Measurements from ENCODE around the gene KRTAP12-3. TPM values are rescaled to one million over a fixed set of nuclear protein-coding genes. Genes with fewer than 3 reads are reported as not detected.

KRTAP12-3 gene
- total RNA-seq, 1 experiment from 2014 or later = not detected

- POLR2A ChIA-PET (ENCODE audit: low non-redundant PET) = no interaction called here
- H3K27me3 ChIP-seq (replicated peaks; ENCODE audit: insufficient read depth, low read depth, low read length, poor library complexity) = no peaks in the 10 kb centered on the region
- no peak overlapping the region for H3K27ac ChIP-seq (ENCODE audit: low read depth, low read length, poor library complexity, severe bottlenecking)
- H3K36me3 ChIP-seq (ENCODE audit: insufficient read depth, low read length, poor library complexity, severe bottlenecking) = no peaks in the 10 kb centered on the region
- no peak for TF ChIP-seq EZH2 (IDR thresholded peaks at IDR 0.05; ENCODE audit: borderline replicate concordance, low read depth, low read length, poor library complexity, severe bottlenecking)
- no peak for TF ChIP-seq CTCF (conservative IDR thresholded peaks at IDR 0.05; ENCODE audit: low read depth, low read length)
- intact Hi-C loops (cut with micrococcal nuclease; ENCODE audit: unreplicated experiment) = no loop called here
- H3K9me3 ChIP-seq (ENCODE audit: low read depth, low read length, poor library complexity, severe bottlenecking) = peaks cover 25% of the 10 kb centered on the region
- DNase-seq (ENCODE audit: low spot score) = no peak
- CTCF ChIA-PET = no interaction called here
- H3K4me1 ChIP-seq (ENCODE audit: insufficient read depth, low read length, poor library complexity, severe bottlenecking) = no peaks in the 10 kb centered on the region
- no TSS peak for BruUV-seq (replicated peaks)
- H3K4me3 ChIP-seq (ENCODE audit: low read depth, low read length, poor library complexity, severe bottlenecking) = no peak overlapping the region
These were observed 46.2 kb upstream of the KRTAP12-3 start for GRCh38 chr21:44611551-44611950.

- ChIA-PET POLR2A (ENCODE audit: low non-redundant PET) (no interaction called here), CTCF (no interaction called here)
- BruUV-seq (replicated peaks) = no TSS peak
These were observed 45.7 kb upstream of the KRTAP12-3 start, which contains the start of gene KRTAP10-8 for GRCh38 chr21:44612029-44612486. KRTAP10-8 (plus strand) TSS chr21:44612079; CDS start chr21:44612101, 22 bp downstream.

GRCh38 chr21:44612669-44613229 lies 45.0 kb upstream of the KRTAP12-3 start:
- Histone ChIP-seq H3K4me1 (ENCODE audit: insufficient read depth, low read length, poor library complexity, severe bottlenecking) (no peaks in the 10 kb centered on the region), H3K36me3 (ENCODE audit: insufficient read depth, low read length, poor library complexity, severe bottlenecking) (no peaks in the 10 kb centered on the region), H3K27ac (ENCODE audit: low read depth, low read length, poor library complexity, severe bottlenecking) (no peak overlapping the region), H3K27me3 (replicated peaks; ENCODE audit: insufficient read depth, low read depth, low read length, poor library complexity) (no peaks in the 10 kb centered on the region), H3K9me3 (ENCODE audit: low read depth, low read length, poor library complexity, severe bottlenecking) (peaks cover 25% of the 10 kb centered on the region), H3K4me3 (ENCODE audit: low read depth, low read length, poor library complexity, severe bottlenecking) (no peak overlapping the region)
- TF ChIP-seq EZH2 (IDR thresholded peaks at IDR 0.05; ENCODE audit: borderline replicate concordance, low read depth, low read length, poor library complexity, severe bottlenecking) (no peak), CTCF (conservative IDR thresholded peaks at IDR 0.05; ENCODE audit: low read depth, low read length) (no peak)
- ChIA-PET CTCF (no interaction called here), POLR2A (ENCODE audit: low non-redundant PET) (no interaction called here)
- no TSS peak for BruUV-seq (replicated peaks)
- intact Hi-C loops (cut with micrococcal nuclease; ENCODE audit: unreplicated experiment) = no loop called here
- no peak for DNase-seq (ENCODE audit: low spot score)

More at GRCh38 chr21:44612029-44612486, 45.7 kb upstream of the KRTAP12-3 start, which contains the start of gene KRTAP10-8:
- Histone ChIP-seq H3K9me3 (ENCODE audit: low read depth, low read length, poor library complexity, severe bottlenecking) (peaks cover 25% of the 10 kb centered on the region), H3K4me3 (ENCODE audit: low read depth, low read length, poor library complexity, severe bottlenecking) (no peak within 1 kb of the TSS), H3K4me1 (ENCODE audit: insufficient read depth, low read length, poor library complexity, severe bottlenecking) (no peaks in the 10 kb centered on the region), H3K36me3 (ENCODE audit: insufficient read depth, low read length, poor library complexity, severe bottlenecking) (no peaks in the 10 kb centered on the region), H3K27me3 (replicated peaks; ENCODE audit: insufficient read depth, low read depth, low read length, poor library complexity) (no peaks in the 10 kb centered on the region), H3K27ac (ENCODE audit: low read depth, low read length, poor library complexity, severe bottlenecking) (no peak within 1 kb of the TSS)
- TF ChIP-seq CTCF (conservative IDR thresholded peaks at IDR 0.05; ENCODE audit: low read depth, low read length) (no peak), EZH2 (IDR thresholded peaks at IDR 0.05; ENCODE audit: borderline replicate concordance, low read depth, low read length, poor library complexity, severe bottlenecking) (no peak)
- intact Hi-C loops (cut with micrococcal nuclease; ENCODE audit: unreplicated experiment) = no loop called here
- no peak for DNase-seq (ENCODE audit: low spot score)

All from A673 (cell line).